CD4-positive, alpha-beta T cell treated with Interleukin-17A for 4 hours (primary cell): ENCODE data around the gene SDE2.
"Not testable (repeated sequence)": the region's sequence is repeated elsewhere in the genome, so short reads cannot be mapped to it uniquely, and the experiment has no call there.

ENCODE experiments used
- DNase-seq: peaks from one replicate; pipeline ENCODE4 v3.0.0-alpha.2; 2020; ENCODE audit warnings: mixed read lengths

The SDE2 gene

DNA sequence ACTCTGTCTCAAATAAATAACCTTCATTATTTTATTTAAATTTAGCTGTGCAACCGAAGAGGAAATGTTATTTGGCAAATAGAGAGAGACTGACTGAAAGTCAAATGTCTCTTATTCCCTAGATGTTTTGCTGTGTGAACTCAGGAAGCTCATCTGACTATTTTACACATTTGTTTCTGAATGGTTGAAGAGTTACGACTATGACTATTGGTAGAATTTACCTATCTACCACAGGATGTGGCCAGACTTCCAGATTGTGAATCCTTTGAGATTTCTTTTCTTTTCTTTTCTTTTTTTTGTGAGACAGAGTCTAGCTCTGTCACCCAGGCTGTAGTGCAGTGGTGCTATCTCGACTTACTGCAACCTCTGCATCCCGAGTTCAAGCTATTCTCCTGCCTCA, 5.3 kb upstream of the SDE2 start:
- peak; percentile 19 for DNase-seq

DNA sequence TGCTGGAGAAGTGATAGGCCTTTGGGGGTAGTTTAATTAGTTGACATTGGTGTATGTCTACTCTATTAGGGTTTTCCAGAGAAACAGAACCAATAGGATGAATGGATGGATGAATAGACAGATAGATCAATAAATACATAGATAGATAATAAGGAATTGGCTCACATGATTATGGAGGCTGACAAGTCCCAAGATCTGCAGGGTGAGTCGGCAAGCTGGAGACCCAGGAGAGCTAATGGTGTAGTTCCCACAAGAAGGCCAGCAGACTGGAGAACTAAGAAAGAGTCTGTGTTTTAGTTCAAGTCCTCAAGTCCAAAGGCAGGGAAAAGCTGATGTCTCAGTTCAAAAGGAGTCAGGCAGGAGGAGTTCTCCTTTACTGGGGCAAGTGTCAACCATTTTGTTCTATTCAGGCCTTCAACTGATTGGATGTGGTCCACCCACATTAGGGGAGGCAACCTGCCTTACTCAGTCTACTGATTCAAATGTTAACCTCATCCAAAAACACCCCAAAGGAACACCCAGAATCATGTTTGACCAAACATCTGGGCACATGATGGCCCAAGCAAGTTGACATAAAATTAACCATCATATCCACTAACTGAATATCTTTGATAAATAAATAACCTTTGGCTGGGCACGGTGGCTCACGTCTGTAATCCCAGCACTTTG, 4.5 kb upstream of the SDE2 start:
- no peak for DNase-seq

DNA sequence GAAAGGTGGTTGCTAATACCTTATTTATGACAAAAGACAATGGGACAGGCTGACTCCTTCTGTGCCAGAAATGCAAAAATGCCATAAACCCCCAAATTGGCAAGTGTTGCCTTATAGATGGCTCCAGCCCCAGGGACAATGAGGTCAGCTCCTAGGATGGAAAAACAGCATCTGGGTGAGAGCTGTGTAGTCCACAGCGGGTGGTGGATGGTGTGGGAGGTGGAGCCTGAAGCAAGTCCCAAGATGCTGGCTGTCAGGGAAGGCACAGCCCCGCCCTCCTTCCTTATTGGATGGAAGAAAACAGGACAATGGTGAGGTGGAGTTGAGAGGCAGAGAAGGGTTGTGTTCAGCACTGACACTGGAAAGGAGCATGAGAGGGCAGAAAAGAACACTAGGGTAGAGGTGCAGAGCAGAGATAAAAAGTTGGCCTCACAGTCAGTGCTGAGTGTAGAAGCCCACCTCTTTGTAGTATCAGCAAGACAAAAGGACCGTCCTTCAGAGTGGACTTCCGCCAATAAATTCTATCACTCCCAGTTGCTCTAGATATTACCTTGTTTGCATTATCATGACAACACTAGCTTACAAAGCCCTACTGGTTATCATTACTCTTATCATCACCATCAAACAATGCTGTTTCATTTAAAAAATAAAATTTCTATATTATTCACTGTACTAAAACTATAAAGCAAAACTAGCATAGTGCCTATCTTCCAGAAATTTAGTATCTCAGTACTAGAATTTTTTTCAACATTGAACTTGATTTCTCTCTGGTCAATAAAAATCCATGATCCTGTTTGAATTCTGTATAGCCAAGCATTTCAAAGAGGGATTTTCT, 3.7 kb upstream of the SDE2 start:
- peak; percentile 22 for DNase-seq

DNA sequence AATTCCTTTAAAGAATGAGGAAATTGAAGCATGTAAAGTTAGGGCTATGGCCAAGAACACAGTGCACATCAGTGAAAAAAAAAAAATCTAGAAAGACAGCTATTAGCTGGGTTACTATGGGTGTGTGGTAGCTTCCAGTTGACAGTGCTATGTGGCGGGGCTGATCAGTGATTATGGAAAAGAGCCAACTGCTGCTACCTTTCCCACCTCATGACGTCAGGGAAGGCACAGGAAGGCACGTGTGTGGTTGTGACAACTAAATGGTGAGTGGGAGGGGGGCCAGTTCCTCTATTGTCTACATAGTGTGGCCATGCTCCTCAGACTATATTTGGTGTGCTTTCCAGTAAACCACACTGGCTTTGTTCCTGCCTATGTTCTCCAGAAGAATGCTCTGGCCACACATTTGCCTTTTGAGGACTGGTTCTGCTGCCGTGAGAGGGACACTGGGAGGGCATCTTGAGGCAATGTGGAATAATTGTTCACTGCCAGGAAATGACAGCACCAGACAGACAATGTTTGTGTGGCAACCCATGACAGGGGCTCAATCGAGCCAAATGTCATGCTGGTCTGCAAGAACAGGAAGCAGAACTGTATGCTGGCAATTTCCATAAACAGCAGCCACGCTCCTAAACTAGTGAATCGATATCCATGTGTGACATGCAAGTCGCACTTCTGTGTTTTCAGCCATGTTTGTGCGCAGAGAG, 3.0 kb upstream of the SDE2 start:
- peak; percentile 67 for DNase-seq

DNA sequence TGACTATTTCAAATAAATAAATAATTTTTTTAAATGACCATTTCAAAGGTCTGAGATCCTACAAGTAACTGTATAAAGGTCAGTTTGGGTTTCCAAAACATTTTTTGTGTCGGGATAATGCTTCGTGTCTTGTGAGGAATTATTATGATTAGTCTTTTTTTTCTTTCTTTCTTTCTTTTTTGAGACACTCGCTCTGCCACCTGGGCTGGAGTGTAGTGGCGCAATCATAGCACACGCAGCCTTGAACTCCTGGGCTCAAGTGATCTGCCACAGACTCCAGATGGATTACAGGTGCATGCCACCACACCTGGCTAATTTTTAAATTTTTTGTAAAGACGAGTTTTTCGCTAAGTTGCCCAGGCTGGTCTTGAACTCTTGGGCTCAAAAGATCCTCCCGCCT, 1.9 kb upstream of the SDE2 start:
- no peak for DNase-seq

DNA sequence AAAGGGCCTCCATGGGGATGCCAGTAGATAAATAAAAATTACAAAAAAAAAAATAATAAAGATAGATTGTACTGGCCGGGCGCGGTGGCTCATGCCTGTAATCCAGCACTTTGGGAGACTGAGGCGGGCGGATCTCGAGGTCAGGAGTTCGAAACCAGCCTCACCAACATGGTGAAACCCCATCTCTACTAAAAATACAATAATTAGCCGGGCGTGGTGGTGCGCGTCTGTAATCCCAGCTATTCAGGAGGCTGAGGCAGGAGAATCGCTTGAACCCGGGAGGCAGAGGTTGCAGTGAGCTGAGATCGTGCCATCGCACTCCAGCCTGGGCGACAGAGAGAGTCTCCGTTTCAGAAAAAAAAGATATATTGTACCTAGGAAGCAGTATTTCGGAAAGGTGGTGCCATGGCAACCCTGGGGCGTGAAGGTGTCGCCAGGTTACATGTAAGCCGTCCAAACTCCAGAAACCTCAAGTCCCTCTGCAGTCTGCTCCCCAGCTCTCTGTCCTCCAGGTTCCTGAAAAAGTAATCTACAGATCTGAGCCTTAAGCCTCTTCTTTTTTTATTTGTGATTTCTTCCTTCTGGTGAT, 1.4 kb upstream of the SDE2 start:
- peak; percentile 33 for DNase-seq

DNA sequence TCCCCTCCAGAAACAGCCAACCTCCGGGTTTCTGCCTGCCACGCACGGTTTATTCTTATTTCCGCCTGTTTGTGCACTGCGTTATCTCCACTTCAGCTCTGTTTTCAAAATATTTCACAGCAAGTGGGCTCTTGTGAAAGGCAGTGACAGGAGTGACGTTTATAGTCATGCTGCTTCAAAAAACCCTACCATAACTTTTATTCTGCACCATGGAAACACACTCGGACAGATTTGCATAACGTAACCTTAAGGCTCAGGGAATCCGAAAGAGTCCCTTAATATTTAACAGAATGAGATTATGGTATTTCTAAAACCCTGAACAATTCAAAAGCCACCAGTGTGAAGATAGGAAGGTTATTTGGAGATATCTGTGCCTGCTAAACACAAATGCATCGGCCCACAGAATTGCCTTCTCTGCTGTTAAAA, 782 bp upstream of the SDE2 start:
- DNase-seq = no peak

DNA sequence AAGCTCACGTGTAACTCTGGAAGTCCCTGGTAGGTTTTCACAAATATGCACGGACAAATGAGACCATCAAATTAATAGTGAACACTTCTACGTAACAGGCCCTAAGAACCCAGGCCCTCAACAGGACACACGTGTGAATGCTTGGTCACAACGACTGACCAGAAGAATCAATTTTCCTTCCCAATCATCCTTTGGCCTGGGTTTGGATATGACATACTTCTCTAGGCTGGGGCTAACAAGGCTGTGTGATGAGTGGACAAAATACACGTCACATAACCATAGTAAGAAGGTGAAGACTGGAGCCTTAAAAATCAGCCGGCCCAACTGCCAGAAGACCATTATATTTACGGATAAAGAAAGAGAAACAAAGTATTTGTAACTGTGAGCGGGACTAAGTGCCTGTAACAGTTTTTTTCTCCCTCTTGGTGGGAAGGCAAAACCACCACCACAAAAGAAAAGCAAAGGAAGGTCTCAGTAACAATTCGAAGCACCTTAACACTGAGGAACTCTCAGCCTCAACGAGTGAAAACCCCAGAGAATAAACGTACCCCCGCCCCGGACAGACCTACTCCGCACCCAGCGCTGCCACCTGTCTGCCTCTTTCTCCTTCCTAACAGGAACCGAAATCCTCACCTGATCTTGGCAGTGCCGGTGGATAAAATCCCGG, 450 bp downstream of the SDE2 start:
- DNase-seq = no peak

DNA sequence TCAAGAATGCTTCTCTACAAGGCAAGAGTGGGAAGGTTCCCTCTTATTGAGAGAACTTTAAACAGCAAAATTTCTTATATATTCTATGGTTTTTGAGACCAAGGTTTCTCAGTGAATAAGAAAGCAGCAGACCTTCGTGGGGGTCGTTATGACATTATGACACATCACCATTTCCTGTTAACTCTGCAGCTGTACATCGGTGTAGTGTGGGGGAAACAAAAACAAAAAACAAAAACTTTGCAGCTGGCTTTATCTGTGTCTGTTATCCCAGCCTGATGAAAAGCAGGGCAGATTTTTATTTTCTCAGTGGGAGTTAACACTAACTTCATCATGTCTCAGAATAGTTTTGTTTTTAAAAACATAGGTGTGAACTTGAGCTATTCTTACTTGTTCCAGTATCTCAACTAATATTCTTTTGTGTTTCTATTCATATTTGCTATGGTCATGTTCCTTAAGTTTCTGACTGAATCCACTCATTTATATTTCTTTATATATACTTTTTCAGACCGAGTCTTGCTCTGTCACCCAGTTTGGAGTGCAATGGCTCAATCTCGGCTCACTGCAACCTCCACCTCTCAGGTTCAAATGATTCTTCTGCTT, 2.1 kb downstream of the SDE2 start:
- DNase-seq = no peak

DNA sequence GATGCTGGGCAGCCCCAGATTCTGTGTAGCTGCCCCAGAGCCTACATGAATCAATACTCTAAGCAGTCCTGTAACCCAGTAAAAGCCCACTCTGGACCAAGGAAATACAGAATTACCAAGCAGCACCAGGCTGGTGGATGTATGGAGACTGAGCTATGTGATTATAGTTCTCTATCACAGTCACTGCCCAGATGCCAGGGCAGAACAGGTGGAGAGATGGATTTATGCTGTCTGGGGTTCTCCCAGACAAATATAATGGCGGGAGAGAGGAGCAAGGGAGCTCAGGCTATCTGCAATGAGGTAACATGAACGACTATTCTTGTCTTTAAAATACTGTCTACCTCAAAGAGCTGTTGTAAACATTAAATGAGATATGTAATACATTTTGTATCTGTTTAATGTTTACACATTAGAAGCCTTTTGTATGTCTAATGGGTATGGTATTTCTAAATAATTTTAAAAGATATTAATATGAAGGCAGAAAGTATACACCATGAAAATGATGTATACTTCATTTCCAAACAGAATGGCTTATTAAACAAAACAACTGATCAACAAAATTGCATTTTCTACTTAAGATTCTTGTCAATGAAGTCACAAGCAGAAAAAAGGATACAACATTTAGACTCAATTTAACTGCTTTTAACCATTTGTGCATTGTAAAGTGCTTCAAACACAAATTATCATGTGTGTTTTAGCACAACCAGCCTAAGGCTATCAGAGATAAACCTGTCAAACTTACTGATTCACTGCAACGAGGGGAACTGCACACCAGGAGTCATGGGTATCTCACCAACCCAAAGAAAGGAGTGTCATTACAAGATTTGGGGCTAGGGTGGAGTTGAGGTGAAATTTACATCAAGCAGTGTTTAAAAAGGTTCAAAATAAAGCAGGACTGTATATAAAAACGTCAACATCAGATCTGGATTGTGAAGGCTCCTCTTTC, 3.0 kb downstream of the SDE2 start:
- DNase-seq = no peak

DNA sequence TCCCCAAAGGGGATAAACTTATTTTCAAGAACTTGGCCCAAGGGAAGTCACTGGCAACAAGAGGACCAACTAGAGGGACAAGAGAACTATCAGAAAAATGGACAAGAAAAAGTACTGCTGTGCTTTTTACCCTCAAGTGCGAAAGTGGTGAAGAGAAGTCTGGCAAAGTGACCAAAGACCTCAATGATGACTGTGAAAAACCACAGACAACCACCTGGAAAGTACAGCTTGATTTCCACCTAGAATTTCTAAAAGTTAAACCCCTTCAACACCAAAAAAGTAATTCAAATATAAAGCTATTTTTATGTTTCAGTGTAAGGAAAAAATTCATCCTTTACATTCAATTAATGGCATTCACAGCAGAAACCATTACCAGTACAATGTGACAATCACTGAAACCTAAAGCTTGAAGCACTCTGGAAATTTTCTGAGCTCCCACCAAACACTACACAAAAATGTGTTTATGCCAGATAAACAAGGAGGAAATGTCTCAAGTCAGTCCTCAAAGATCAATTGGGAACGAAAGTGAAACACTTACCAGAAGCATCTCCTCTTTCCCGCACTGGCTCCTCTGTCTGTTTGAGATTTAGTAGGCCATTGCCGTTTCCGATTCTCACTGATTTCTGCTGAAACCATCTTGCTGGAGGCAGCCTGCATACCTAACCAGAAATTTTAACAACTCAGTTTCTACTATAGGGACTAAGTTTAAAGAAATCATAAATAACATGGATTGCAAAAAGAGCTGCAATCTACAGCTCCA, 8.3 kb downstream of the SDE2 start:
- no peak for DNase-seq

DNA sequence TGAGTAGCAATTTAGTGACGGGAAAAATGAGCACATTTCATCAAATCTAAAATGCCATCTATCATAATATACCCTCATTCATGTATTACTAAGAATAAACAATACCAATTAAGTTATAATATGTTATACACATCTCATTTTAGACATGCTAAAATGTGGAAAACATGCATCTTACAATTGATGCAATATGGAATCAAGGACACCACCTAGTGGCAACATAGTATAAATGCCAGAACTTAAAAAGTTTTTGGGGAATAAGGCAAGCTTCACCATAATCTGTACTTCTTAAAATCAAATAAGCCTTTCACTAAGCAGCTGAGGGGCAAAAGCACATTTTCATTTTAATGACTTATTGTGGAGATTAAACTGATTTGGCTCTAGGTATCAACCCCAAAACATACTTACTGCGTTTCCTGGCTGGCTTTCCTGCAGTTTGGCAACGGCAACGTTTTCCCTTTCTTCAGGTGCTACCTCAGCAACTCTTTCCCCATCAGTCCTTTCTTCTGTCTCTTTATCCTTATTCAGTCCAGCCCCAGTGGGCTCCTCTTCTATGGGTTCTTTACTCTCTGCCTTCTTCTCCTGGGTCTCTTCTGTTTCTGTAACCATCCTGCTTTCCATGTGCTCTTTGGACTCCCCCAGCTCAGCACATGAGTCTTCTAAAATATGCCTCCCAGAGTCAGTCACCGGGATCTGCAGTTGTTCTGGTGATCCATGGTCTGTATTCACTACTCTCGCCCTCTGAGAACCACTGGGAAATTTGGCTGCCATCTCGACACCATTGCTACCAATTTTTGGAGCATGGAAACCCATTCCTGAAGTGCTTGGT, 11.4 kb downstream of the SDE2 start:
- DNase-seq = no peak

DNA sequence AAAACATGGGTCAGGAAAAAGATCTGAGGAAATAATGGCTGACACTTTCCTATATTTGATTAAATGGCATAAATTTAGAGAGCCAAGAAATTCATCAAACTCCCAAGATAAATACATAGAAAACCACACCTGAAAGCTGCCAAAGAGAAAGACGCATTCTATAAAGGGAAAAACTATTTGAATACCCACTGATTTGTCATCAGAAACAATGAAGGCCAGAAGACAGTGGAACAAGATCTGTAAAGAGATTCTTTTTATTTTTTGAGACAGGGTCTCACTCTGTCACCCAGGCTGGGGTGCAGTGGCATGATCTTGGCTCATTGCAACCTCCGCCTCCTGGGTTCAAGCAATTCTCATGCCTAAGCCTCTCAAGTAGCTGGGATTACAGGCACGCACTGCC, 17.4 kb downstream of the SDE2 start:
- no peak for DNase-seq

DNA sequence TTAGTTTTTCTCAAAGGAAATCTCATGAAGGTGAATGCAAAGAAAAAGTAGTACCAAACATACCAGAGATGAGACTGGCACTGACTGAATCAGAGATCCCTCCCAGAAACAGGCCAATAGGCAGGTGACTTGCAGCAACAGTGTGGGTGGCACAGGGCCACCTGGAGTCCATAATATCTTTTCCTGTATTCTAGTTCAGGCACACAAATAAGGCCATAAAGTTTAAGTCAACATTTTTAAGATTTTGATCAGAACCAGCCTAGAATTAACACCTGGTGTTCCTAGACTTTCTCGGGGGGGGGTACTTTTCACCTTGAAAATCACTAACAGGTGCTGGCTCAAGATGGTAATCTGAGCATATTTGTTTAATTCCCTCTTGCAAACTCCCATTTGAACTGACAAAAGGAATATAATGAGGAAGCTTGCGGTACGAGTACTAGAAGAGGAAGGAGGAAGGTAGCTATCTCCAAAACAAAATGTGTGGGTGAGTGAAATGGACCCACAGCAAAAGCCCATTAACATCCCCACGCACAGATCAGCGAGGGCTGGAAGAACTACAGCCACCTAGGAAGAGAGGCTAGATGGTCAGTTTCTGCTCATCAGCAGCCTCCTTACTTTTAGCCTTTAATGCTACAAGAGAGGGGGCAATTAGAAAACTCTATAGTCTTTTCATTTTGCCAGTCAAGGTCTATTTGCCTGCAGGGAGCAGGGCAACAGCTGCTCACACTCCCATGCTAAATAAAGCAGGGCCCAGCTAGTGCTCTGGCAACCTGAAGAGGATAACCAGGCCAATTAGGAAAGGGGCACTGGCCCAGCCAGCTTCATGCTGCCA, 18.9 kb downstream of the SDE2 start:
- no peak for DNase-seq

DNA sequence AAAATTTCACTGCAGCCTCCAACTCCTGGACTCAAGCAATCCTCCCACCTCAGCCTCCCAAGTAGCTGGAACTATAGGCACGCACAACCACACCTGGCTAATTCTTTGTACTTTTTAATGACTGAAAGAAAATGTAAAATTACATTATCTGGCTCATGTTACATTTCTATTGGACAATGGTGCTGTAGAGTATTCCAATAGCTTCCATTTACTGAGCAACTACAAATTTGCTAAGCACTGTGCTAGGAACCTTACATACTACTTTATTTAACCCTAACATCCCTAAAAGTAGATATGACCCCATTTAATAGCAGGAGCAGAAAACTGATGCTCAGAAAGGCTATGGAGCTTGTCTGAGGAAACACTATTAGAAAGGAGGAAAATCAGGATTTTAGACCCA, 19.7 kb downstream of the SDE2 start:
- no peak for DNase-seq

DNA sequence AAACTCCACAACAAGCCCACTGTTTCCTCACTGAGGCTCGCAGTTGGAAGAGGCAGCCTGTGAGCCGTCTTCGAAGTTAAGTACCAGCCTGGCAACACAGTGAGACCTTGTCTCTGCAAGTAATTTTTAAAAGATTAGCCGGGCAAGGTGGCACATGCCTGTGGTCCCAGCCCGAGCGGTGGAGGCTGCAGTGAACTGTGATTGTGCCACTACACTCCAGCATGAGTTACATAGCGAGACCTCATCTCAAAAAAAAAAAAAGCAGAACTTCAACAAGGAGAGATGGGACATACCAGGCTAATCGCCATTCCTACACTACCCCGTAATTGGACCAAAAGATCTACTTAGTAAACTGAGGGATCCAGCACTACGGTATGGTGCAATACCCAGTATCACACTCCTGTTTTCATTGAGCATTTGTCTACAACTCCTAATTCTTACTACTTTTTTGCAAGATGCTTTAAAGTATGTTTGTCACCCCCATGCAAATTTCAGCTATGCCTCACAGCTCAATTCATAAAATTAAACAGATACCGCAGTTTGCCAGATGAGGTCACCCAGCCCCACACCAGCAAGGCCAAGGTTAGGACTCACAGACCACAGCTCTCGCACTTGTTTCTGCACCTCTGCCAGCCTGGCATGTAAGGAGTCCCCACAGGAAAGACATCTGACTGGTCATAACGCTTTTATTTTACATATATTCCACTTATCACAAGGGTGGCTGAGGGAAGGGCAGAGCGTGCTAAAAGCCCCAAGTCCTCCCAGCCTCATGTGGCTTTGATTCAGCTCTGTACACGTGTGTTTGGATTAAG, 21.0 kb downstream of the SDE2 start:
- no peak for DNase-seq

DNA sequence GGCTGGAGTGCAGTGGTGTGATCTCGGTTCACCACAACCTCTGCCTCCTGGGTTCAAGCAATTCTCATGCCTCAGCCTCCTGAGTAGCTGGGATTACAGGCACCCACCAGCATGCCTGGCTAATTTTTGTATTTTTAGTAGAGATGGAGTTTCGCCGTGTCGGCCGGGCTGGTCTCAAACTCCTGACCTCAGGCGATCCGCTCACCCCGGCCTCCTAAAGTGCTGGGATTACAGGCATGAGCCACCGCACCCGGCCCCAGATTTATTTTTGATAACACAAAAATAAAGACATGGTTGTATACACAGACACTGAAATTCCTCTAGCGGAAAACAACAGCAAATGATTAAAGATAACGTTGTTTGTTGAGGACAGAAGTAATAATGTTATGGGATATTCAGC, 24.0 kb downstream of the SDE2 start:
- not testable (repeated sequence) for DNase-seq

DNA sequence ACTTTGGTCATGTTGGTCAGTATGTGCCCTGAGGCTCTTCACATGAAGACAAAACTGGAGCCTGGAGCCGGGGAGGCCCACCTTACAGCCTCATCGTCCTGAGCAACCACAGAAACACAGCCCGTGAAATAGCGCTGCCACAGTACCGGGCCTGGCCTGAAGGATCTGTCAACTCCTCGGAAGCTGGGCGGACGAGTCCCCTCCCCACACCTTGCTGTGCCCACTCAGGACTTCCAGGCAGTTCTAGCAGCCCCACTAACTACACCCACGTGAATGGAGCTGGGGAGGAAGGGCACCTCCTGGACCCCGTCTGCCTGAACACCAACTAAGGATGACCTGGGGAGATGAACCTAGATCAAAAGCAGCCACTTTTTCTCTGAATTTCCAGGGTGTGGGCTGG, 24.7 kb downstream of the SDE2 start:
- DNase-seq = no peak
